Kidney epithelial cell (primary cell): ENCODE data around the gene CCL4. TPM values are rescaled to one million over a fixed set of nuclear protein-coding genes. Genes with fewer than 3 reads are reported as not detected.
"Not testable (repeated sequence)": the region's sequence is repeated elsewhere in the genome, so short reads cannot be mapped to it uniquely, and the experiment has no call there.

Experiments
- DNase-seq: peaks from one replicate; pipeline ENCODE4 v3.0.0-alpha.2; 2010; ENCODE audit warnings: low read depth
- H3K27me3 ChIP-seq: 2 replicates; pipeline ENCODE4 v1.6.0; 2011; ENCODE audit warnings: low read length; ENCODE audit not compliant: control insufficient read depth, insufficient read depth
- H3K36me3 ChIP-seq: 2 replicates; pipeline ENCODE4 v1.5.1; 2011; ENCODE audit warnings: low read length; ENCODE audit not compliant: control insufficient read depth, insufficient read depth
- H3K4me3 ChIP-seq: 2 replicates; pipeline ENCODE4 v1.5.1; 2011; ENCODE audit warnings: low read depth, mild to moderate bottlenecking, control low read depth, low read length
- total RNA-seq: library from RNA; depleted of rRNA; stranded (reverse); fragments of >200 nt; gene quantifications from 2 replicates; pipeline ENCODE4 v1.2.3, GENCODE V29; 2015
- TF ChIP-seq, protein P1 (sequence below): IDR thresholded peaks from 2 replicates; pipeline ENCODE4 v1.5.1; 2011; ENCODE audit warnings: mild to moderate bottlenecking, moderate library complexity, low read length, control low read depth, inconsistent platforms; ENCODE audit not compliant: insufficient read depth, poor library complexity, severe bottlenecking

CCL4 gene
- total RNA-seq, 1 donor from 2014 or later, result not detected

DNA sequence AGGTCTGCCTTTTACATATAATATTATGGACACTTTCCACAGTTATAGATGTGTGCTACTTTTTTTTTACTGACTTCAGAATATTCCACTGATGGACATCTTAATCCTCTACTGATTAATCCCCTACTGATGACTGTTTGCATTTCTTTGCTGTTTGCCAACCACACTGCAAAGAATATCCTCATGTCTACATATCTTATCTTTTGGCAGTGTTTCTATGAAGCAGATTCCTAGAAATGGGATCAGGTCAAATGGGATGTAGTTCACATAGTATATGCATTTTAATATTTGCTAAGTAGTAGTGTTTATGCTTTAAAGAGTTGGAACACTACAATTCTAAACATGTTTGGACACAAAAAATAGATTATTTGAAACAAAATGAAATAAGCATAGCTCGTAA lies 16.8 kb upstream of the CCL4 start:
- H3K27me3 ChIP-seq, result no peaks in the 10 kb centered on the region
- no peak overlapping the region for H3K4me3 ChIP-seq
- H3K36me3 ChIP-seq, result no peaks in the 10 kb centered on the region
- TF ChIP-seq, protein P1, sequence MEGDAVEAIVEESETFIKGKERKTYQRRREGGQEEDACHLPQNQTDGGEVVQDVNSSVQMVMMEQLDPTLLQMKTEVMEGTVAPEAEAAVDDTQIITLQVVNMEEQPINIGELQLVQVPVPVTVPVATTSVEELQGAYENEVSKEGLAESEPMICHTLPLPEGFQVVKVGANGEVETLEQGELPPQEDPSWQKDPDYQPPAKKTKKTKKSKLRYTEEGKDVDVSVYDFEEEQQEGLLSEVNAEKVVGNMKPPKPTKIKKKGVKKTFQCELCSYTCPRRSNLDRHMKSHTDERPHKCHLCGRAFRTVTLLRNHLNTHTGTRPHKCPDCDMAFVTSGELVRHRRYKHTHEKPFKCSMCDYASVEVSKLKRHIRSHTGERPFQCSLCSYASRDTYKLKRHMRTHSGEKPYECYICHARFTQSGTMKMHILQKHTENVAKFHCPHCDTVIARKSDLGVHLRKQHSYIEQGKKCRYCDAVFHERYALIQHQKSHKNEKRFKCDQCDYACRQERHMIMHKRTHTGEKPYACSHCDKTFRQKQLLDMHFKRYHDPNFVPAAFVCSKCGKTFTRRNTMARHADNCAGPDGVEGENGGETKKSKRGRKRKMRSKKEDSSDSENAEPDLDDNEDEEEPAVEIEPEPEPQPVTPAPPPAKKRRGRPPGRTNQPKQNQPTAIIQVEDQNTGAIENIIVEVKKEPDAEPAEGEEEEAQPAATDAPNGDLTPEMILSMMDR, result no peak
- DNase-seq, result no peak

DNA sequence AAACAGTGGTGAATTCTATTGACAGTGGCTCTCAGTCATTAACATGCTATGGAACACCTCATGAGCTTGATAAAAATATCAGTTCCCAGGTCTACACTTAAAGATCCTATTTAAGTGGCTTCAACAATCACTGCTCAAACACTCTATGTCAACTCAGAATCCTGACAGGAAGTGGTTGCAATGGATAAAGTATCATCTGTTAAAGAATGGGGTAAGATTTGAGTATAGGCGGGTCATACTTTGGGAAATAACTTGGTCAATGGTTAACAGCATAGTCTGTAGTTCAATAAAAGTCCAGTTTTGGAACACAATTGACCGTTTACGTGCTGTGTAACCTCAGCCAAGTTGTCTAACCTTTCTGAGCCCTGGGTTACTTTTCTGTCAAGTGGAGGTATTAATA lies 16.2 kb upstream of the CCL4 start:
- H3K36me3 ChIP-seq, DNase-seq, H3K4me3 ChIP-seq, H3K27me3 ChIP-seq: not testable (repeated sequence)

DNA sequence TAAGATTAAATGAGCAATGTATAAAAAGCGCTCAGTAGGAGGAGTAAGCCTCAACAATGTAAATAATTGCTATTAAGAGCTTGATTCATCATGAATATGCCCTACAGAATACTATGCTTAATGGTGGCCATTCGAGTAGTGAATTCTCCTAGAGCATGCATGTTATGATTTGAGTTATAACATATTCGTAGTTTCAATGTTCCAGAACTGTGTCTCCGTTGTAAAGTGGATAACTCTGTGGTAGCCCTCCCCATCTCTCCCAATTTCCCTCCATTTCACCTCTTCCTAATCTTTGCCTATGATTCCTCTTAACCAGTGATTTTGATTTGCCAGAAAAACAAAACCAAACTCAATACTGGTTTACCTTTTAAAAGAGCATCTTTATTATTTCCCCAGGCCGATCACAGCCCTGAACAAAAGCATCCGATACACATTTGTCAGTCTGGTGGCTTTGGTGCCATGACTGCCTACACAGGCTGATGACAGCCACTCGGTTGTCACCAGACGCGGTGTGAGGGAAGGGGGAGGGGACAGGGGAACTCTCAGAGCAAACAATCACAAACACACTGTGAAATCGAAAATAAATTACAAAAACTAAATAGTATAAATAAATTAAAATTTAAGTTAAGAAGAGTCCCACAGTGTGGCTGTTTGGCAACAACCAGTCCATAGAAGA lies 15.6 kb upstream of the CCL4 start:
- not testable (repeated sequence) for H3K36me3 ChIP-seq, H3K4me3 ChIP-seq, DNase-seq, H3K27me3 ChIP-seq

DNA sequence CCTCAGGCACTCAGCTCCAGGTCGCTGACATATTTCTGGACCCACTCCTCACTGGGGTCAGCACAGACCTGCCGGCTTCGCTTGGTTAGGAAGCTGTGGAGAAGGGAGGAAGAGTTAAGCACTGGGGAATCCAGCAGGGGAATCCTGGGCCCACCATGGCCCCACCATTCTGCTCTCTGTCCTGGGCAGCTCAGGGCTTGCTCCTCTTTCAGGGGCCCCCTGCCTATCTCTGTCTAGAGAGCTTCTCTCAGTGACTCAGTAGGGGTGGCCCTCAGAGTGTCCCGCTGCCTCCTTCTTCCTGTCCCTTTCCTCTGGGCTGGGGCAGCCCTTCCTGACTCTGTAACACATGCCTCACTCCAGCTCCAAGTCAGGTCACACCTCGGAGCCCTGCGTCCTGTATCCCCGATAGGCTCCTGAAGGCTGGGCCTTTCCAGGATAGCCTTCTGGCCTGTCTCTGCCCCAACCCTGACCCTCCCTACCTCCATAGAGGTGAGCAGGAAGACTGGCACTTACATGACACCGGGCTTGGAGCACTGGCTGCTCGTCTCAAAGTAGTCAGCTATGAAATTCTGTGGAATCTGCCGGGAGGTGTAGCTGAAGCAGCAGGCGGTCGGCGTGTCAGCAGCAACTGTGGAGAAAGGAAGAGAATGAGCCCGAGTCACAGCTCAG lies 14.8 kb upstream of the CCL4 start:
- no peak overlapping the region for H3K4me3 ChIP-seq
- TF ChIP-seq, protein P1, result no peak
- peaks cover 2% of the 10 kb centered on the region for H3K27me3 ChIP-seq
- no peak for DNase-seq
- no peaks in the 10 kb centered on the region for H3K36me3 ChIP-seq

DNA sequence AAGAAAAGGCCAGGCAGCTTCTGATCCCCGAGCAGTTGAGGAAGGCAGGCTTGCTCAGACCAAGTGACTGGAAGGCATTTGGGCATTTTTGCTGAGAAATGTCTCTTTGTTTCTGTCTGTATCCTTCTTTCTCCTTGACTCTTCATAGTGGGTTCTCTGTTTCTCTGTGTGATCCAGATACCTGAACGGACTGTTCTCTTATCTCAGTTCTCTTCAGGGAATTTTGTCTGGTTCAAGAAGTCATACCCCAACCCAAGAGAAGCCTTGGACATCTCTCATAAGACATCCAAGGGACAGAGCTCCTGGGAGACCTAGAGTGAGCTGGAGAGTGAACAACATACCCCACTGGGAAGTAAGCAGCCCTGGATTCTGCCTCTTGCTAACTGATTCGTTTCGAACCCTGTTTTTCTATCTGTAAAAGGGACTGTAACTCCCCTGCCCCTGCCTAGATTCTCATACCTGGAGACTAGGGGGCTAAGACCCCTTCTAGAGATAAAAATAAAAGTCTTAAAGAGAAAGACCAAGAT lies 14.2 kb upstream of the CCL4 start:
- Histone ChIP-seq H3K27me3 (peaks cover 2% of the 10 kb centered on the region), H3K4me3 (no peak overlapping the region), H3K36me3 (no peaks in the 10 kb centered on the region)
- no peak for DNase-seq
- TF ChIP-seq, protein P1, result no peak

DNA sequence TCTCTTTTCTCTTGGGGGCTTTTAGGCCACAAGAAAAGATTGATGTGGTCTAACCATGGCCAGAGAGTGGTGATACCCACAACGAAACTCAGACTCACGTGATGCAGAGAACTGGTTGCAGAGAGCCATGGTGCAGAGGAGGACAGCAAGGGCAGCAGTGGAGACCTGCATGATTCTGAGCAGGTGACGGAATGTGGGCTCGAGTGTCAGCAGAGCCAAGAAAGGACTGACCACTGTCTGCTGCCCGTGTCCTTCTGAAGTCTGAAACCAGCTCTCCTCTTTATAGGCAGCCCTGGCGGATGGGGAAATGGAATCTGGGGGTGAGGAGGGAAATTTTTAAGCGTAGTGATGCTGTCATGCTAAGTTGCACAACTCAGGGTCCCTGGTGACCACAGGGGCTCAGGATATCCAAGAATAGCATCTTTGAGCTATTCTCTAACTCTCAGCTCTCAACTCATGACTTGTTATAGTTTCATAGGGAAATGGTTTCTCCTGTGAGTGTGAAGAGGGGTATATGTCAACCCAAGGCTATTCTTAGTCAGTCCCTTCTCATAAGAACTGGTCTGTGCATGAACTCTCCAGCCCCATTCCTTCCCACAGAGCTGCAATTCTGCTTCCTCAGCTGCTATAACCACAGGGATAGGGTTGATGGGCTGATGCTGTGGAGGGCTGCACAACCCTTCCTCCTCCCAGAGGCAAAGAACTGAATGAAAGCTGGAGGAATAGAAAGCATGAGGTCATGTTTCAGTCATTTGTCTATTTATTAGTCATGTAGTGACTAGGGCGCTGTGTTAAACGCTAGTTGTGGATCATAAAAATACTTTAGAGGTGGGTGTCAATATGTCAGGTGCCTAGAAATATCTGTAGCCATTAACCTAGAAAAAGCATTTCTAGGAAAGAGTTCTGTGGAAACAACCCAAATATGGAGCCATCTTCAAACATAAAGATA lies 13.5 kb upstream of the CCL4 start, which contains the start of gene CCL3:
CCL3 (minus strand) TSS at position 256 of the 949 bp plus-strand sequence; CDS start at position 171, 85 bp downstream.
- H3K4me3 ChIP-seq, result no peak within 1 kb of the TSS
- peaks cover 2% of the 10 kb centered on the region for H3K27me3 ChIP-seq
- no peak for DNase-seq
- TF ChIP-seq, protein P1, result no peak
- no peaks in the 10 kb centered on the region for H3K36me3 ChIP-seq
